Mesenchymal stem cell (in vitro differentiated cells and primary cell): ENCODE results near the gene TSPO.

Experiments
- DNase-seq: peaks from one replicate; pipeline ENCODE4 v3.0.0-alpha.2; 2013
- H2AFZ ChIP-seq: one replicate; pipeline ENCODE4 v1.6.1; 2013; ENCODE audit warnings: low read depth, mild to moderate bottlenecking, control low read depth, inconsistent platforms, low read length, moderate library complexity
- H2AK5ac ChIP-seq: 2 replicates; pipeline ENCODE4 v1.6.1; 2013; ENCODE audit warnings: low read length, moderate library complexity, mild to moderate bottlenecking, inconsistent platforms; ENCODE audit not compliant: severe bottlenecking
- H2BK120ac ChIP-seq: one replicate; pipeline ENCODE4 v1.6.1; 2013; ENCODE audit warnings: low read depth, mild to moderate bottlenecking, inconsistent platforms, low read length, moderate library complexity
- H2BK12ac ChIP-seq, 2 experiments: one replicate each; pipeline ENCODE4 v1.6.1; 2013; ENCODE audit warnings: inconsistent platforms in 2 of 2, low read length in 2 of 2, mild to moderate bottlenecking in 2 of 2, moderate library complexity in 2 of 2, control low read depth in 1 of 2
- H2BK15ac ChIP-seq: one replicate; pipeline ENCODE4 v1.6.1; 2013; ENCODE audit warnings: mild to moderate bottlenecking, low read depth, inconsistent platforms; ENCODE audit not compliant: poor library complexity, severe bottlenecking
- H2BK5ac ChIP-seq: 2 replicates; pipeline ENCODE4 v1.6.1; 2013; ENCODE audit warnings: low read depth, mild to moderate bottlenecking, low read length, control low read depth, inconsistent platforms; ENCODE audit not compliant: poor library complexity, severe bottlenecking
- H3K14ac ChIP-seq, 2 experiments: one replicate each; pipeline ENCODE4 v1.6.1; 2013; ENCODE audit warnings: inconsistent platforms in 2 of 2, low read length in 2 of 2, control low read depth in 1 of 2, mild to moderate bottlenecking in 1 of 2, moderate library complexity in 1 of 2
- H3K18ac ChIP-seq, 2 experiments: one replicate each; pipeline ENCODE4 v1.6.1; 2013; ENCODE audit warnings: inconsistent platforms in 2 of 2, low read length in 2 of 2, control low read depth in 1 of 2, low read depth in 1 of 2, mild to moderate bottlenecking in 1 of 2
- H3K23ac ChIP-seq, 2 experiments: one replicate each; pipeline ENCODE4 v1.6.1; 2013; ENCODE audit warnings: inconsistent platforms in 2 of 2, low read length in 2 of 2, mild to moderate bottlenecking in 2 of 2, moderate library complexity in 2 of 2, control low read depth in 1 of 2
- H3K27ac ChIP-seq: 2 replicates; pipeline ENCODE4 v1.5.1; 2013; ENCODE audit warnings: mild to moderate bottlenecking, moderate library complexity, low read length, control low read depth, inconsistent platforms; ENCODE audit not compliant: poor library complexity, severe bottlenecking
- H3K27me3 ChIP-seq, 2 experiments: 2 replicates each; pipeline versions ENCODE4 v1.6.1 to v1.7.0; 2013; ENCODE audit warnings: low read length in 2 of 2, mild to moderate bottlenecking in 2 of 2, moderate library complexity in 2 of 2, control low read depth in 1 of 2, inconsistent platforms in 1 of 2; ENCODE audit not compliant: control insufficient read depth in 1 of 2, insufficient read depth in 1 of 2
- H3K36me3 ChIP-seq, 2 experiments: 2 replicates each; pipeline versions ENCODE4 v1.6.1 to v1.7.0; 2013; ENCODE audit warnings: low read length in 2 of 2, control low read depth in 1 of 2, inconsistent platforms in 1 of 2, low read depth in 1 of 2, mild to moderate bottlenecking in 1 of 2; ENCODE audit not compliant: insufficient read depth in 2 of 2, control insufficient read depth in 1 of 2
- H3K4ac ChIP-seq, 2 experiments: one replicate each; pipeline ENCODE4 v1.6.1; 2013; ENCODE audit warnings: inconsistent platforms in 2 of 2, low read length in 2 of 2, mild to moderate bottlenecking in 2 of 2, moderate library complexity in 2 of 2, control low read depth in 1 of 2, low read depth in 1 of 2
- H3K4me1 ChIP-seq: 2 replicates; pipeline ENCODE4 v1.6.1; 2013; ENCODE audit warnings: low read depth, low read length, control low read depth; ENCODE audit not compliant: control insufficient read depth, insufficient read depth
- H3K4me2 ChIP-seq: 2 replicates; pipeline ENCODE4 v1.6.1; 2013; ENCODE audit warnings: low read length, mild to moderate bottlenecking, inconsistent platforms; ENCODE audit not compliant: poor library complexity, severe bottlenecking
- H3K4me3 ChIP-seq, 2 experiments: 2 replicates each; pipeline versions ENCODE4 v1.5.1 to v1.7.0; 2013; ENCODE audit warnings: low read length in 2 of 2, mild to moderate bottlenecking in 2 of 2, control low read depth in 1 of 2, low read depth in 1 of 2; ENCODE audit not compliant: insufficient read depth in 1 of 2
- H3K79me1 ChIP-seq: replicated peaks from 2 replicates; pipeline ENCODE4 v1.6.1; 2013; ENCODE audit warnings: mild to moderate bottlenecking, control low read depth, low read length, inconsistent platforms; ENCODE audit not compliant: poor library complexity, severe bottlenecking
- H3K9ac ChIP-seq: 2 replicates; pipeline ENCODE4 v1.7.0; 2013; ENCODE audit warnings: mild to moderate bottlenecking, low read length, moderate library complexity
- H3K9me3 ChIP-seq: 2 replicates; pipeline ENCODE4 v1.7.0; 2013; ENCODE audit warnings: mild to moderate bottlenecking, low read length; ENCODE audit not compliant: control insufficient read depth
- H4K8ac ChIP-seq: one replicate; pipeline ENCODE4 v1.6.1; 2013; ENCODE audit warnings: inconsistent platforms, mild to moderate bottlenecking, low read length, moderate library complexity
- H4K91ac ChIP-seq: one replicate; pipeline ENCODE4 v1.6.1; 2013; ENCODE audit warnings: mild to moderate bottlenecking, low read length, inconsistent platforms
- WGBS: methylation state at CpG from one replicate; pipeline ENCODE4 v1.1.7; 2013; ENCODE audit warnings: mixed read lengths; 5-methylcytosine and 5-hydroxymethylcytosine counted together

TSPO gene

DNA sequence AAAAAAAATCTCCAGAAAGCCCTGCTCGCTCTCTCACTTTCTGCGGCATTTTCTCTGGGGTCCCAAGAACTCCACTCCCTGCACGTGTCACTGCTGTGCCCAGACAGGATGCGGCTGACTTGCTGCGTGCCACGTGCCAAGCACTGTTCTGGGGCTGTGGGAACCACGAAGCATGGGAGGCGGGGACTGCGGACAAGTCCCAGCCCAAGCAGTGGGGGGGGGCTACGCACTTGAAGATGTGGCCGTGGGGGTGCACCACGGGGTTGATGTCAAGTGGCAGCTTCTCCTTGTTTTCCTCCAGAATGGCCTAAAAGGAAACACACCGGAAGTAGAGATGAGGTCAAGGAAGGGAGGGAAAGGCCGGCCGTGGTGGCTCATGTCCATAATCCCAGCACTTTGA is 24.7 kb downstream of the TSPO start:
- peak overlapping the region; percentile 78 for H4K91ac ChIP-seq
- H2BK120ac ChIP-seq = no peak overlapping the region
- H3K27ac ChIP-seq = no peak overlapping the region
- no peak overlapping the region for H3K4me3 ChIP-seq
- H2BK15ac ChIP-seq = no peak overlapping the region
- H3K36me3 ChIP-seq = peaks cover 79 to 85% of the 10 kb centered on the region in 2 experiments
- H3K18ac ChIP-seq = no peak overlapping the region
- H3K4me1 ChIP-seq = peaks cover 10% of the 10 kb centered on the region
- H3K4ac ChIP-seq = no peak overlapping the region
- no peaks in the 10 kb centered on the region for H3K9me3 ChIP-seq
- H3K79me1 ChIP-seq = peaks cover 11% of the 10 kb centered on the region
- no peak for DNase-seq
- H3K9ac ChIP-seq = no peak overlapping the region
- H4K8ac ChIP-seq = no peak overlapping the region
- no peak overlapping the region for H3K4me2 ChIP-seq
- no peak overlapping the region for H2BK5ac ChIP-seq
- H3K14ac ChIP-seq = no peak overlapping the region
- no peak overlapping the region for H3K23ac ChIP-seq
- no peak overlapping the region for H2AK5ac ChIP-seq
- H2BK12ac ChIP-seq = no peak overlapping the region
- 91% methylated on average over 15 of the region's 15 CpGs for WGBS
- H3K27me3 ChIP-seq = no peaks in the 10 kb centered on the region
- no peak overlapping the region for H2AFZ ChIP-seq

DNA sequence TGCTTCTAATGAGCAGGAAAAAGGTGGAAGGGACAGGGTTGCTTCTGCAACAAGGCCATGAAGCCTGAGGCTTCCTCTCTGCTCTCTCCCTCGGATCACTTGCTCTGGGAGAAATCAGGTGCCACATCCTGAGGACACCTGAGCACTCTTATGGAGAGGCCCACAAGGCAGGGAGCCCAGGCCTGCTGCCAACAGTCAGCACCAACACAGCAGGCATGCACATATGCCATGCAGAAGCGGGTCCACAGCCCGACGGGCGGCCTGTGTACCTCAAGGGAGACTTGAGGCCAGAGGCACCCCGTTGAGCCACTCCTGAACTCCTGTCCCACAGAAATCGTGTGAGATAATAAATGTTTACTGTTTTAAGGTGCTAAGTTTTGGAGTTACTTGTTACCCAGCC is 26.1 kb downstream of the TSPO start:
- WGBS = 96% methylated on average over 5 of the region's 7 CpGs
- peaks cover 4% of the 10 kb centered on the region for H3K4me1 ChIP-seq
- peaks cover 18% of the 10 kb centered on the region for H3K79me1 ChIP-seq
- no peak overlapping the region for H2BK120ac ChIP-seq
- H3K18ac ChIP-seq = no peak overlapping the region
- no peak overlapping the region for H3K27ac ChIP-seq
- H2BK15ac ChIP-seq = no peak overlapping the region
- H3K23ac ChIP-seq = no peak overlapping the region
- H3K27me3 ChIP-seq = no peaks in the 10 kb centered on the region
- H2BK5ac ChIP-seq = no peak overlapping the region
- peaks cover 66 to 81% of the 10 kb centered on the region in 2 experiments for H3K36me3 ChIP-seq
- H3K4ac ChIP-seq = no peak overlapping the region
- H3K14ac ChIP-seq = no peak overlapping the region
- no peak overlapping the region for H2AFZ ChIP-seq
- H3K9ac ChIP-seq = no peak overlapping the region
- H2AK5ac ChIP-seq = no peak overlapping the region
- no peak overlapping the region for H4K8ac ChIP-seq
- DNase-seq = no peak
- no peak overlapping the region for H4K91ac ChIP-seq
- H3K9me3 ChIP-seq = no peaks in the 10 kb centered on the region
- no peak overlapping the region for H2BK12ac ChIP-seq
- no peak overlapping the region for H3K4me2 ChIP-seq
- H3K4me3 ChIP-seq = no peak overlapping the region

DNA sequence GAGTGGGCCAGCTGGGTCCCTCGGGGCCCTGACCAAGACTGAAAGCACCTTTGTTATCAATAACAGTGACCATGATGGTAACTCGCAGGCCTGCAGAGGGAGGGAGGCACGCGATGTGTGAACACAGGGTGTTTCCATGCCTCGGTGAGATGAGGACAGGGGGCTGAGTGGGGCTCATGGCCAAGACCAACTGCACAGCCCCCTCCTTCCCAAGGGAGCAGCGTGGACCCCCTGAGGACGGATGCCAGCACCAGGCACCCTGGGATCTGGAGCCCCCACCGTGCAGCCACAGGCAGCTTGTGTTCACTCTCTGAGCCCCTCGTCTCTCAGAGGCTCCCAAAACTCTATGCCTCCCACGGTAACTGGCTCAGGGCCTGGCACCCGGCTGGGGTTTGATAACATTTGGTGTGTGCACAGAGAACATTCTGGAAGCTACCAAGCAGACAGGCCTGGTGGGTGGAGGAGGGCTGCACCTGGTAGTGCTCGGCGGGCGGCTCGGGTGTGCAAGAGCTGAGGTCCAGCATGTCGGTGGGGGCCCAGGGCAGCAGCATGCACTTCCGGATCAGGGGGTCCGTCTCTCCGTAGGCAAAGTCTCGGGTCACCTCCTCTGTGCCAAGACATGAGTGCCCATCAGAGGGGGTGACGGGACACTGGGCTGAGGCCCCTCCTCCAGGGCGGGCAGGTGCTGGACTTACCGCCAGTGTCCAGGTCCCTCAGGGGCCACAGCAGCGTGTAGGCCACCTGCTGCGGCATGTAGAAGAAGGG is 28.0 kb downstream of the TSPO start:
- Histone ChIP-seq H2BK12ac (no peak overlapping the region), H2BK5ac (no peak overlapping the region), H2AFZ (no peak overlapping the region), H3K9me3 (no peaks in the 10 kb centered on the region), H4K8ac (no peak overlapping the region), H4K91ac (no peak overlapping the region), H3K27me3 (no peaks in the 10 kb centered on the region), H3K4me2 (no peak overlapping the region), H3K27ac (no peak overlapping the region), H3K79me1 (peaks cover 29% of the 10 kb centered on the region), H3K4me3 (no peak overlapping the region), H3K14ac (no peak overlapping the region), H3K18ac (no peak overlapping the region), H2AK5ac (no peak overlapping the region), H2BK120ac (no peak overlapping the region), H3K4me1 (peaks cover 9% of the 10 kb centered on the region), H3K9ac (no peak overlapping the region), H3K4ac (no peak overlapping the region), H3K36me3 (peaks cover 50 to 68% of the 10 kb centered on the region in 2 experiments), H2BK15ac (no peak overlapping the region), H3K23ac (no peak overlapping the region)
- no peak for DNase-seq
- WGBS = 97% methylated on average over 25 of the region's 25 CpGs

GRCh38 chr22:43179911-43180195 is 28.5 kb downstream of the TSPO start:
- 98% methylated on average over 15 of the region's 15 CpGs for WGBS
- no peak overlapping the region for H2BK120ac ChIP-seq
- H4K91ac ChIP-seq = no peak overlapping the region
- H3K36me3 ChIP-seq = peaks cover 45 to 63% of the 10 kb centered on the region in 2 experiments
- peaks cover 12% of the 10 kb centered on the region for H3K4me1 ChIP-seq
- H3K27ac ChIP-seq = no peak overlapping the region
- no peak overlapping the region for H3K9ac ChIP-seq
- no peak overlapping the region for H2AFZ ChIP-seq
- no peak for DNase-seq
- peaks cover 33% of the 10 kb centered on the region for H3K79me1 ChIP-seq
- H3K4me2 ChIP-seq = no peak overlapping the region
- H3K27me3 ChIP-seq = no peaks in the 10 kb centered on the region
- H3K14ac ChIP-seq = no peak overlapping the region
- no peak overlapping the region for H3K18ac ChIP-seq
- H2BK5ac ChIP-seq = no peak overlapping the region
- no peak overlapping the region for H2BK12ac ChIP-seq
- no peak overlapping the region for H4K8ac ChIP-seq
- no peak overlapping the region for H2BK15ac ChIP-seq
- H3K9me3 ChIP-seq = no peaks in the 10 kb centered on the region
- H3K23ac ChIP-seq = no peak overlapping the region
- H2AK5ac ChIP-seq = no peak overlapping the region
- no peak overlapping the region for H3K4ac ChIP-seq
- H3K4me3 ChIP-seq = no peak overlapping the region
